HG02610 (cell line): ENCODE data around the gene GPR4.
"Not testable (repeated sequence)": the region's sequence is repeated elsewhere in the genome, so short reads cannot be mapped to it uniquely, and the experiment has no call there.

Experiments used
- ATAC-seq: cut with Tn5 transposase; IDR thresholded peaks from one replicate; pipeline ENCODE4 v1.9.1; 2021; ENCODE audit warnings: mild to moderate bottlenecking, moderate library complexity; ENCODE audit not compliant: unreplicated experiment

The GPR4 gene

GRCh38 chr19:45623984-45624383, 22.0 kb upstream of the GPR4 start:
- no peak for ATAC-seq

GRCh38 chr19:45621976-45622503, 20.0 kb upstream of the GPR4 start:
- ATAC-seq = no peak

GRCh38 chr19:45621389-45621788, 19.4 kb upstream of the GPR4 start:
- no peak for ATAC-seq

GRCh38 chr19:45616704-45617017, 14.6 kb upstream of the GPR4 start:
- no peak for ATAC-seq

- ATAC-seq = no peak
Measured at GRCh38 chr19:45615795-45616703, 14.0 kb upstream of the GPR4 start.

- ATAC-seq = not testable (repeated sequence)
Measured at GRCh38 chr19:45615056-45615455, 13.0 kb upstream of the GPR4 start.

GRCh38 chr19:45613926-45614725, 12.1 kb upstream of the GPR4 start:
- ATAC-seq = no peak

- no peak for ATAC-seq
Measured at GRCh38 chr19:45608948-45609347, 6.9 kb upstream of the GPR4 start.

GRCh38 chr19:45607071-45608029, 5.3 kb upstream of the GPR4 start:
- ATAC-seq = no peak

- no peak for ATAC-seq
Measured at GRCh38 chr19:45601115-45601514, 897 bp downstream of the GPR4 start.

- ATAC-seq = no peak
Measured at GRCh38 chr19:45600340-45600885, 1.6 kb downstream of the GPR4 start.

- no peak for ATAC-seq
Measured at GRCh38 chr19:45599286-45599685, 2.7 kb downstream of the GPR4 start.

- ATAC-seq = no peak
Measured at GRCh38 chr19:45598267-45599001, 3.6 kb downstream of the GPR4 start.

GRCh38 chr19:45597425-45598111, 4.4 kb downstream of the GPR4 start:
- no peak for ATAC-seq

- ATAC-seq = no peak
Measured at GRCh38 chr19:45595814-45596213, 6.2 kb downstream of the GPR4 start.

- no peak for ATAC-seq
Measured at GRCh38 chr19:45593520-45593919, 8.5 kb downstream of the GPR4 start.

- ATAC-seq = no peak
Measured at GRCh38 chr19:45592366-45592765, 9.6 kb downstream of the GPR4 start.

GRCh38 chr19:45591638-45592005, 10.4 kb downstream of the GPR4 start:
- ATAC-seq = no peak

GRCh38 chr19:45591004-45591637, 10.9 kb downstream of the GPR4 start:
- no peak for ATAC-seq
